Right renal pelvis (tissue), 4 donors: Measurements from ENCODE around the gene OR1L6. TPM values are rescaled to one million over a fixed set of nuclear protein-coding genes. Genes with fewer than 3 reads are reported as not detected.

Source experiments
- DNase-seq, 4 donors: peaks; one replicate each; pipeline ENCODE4 v3.0.0-alpha.2; 2013; ENCODE audit warnings: low read depth in 4 of 4, low spot score in 3 of 4, missing footprints in 1 of 4
- polyA plus RNA-seq, 4 donors: library from polyadenylated mRNA; unstranded; fragments of 120-200 nt; gene quantifications; one replicate each; pipeline ENCODE4 v1.2.1, GENCODE V29; 2013; ENCODE audit not compliant: insufficient read length in 4 of 4

Gene OR1L6
- not detected for polyA plus RNA-seq

- no peak for DNase-seq
Measured at GRCh38 chr9:122742003-122742402, at the start of gene OR1L6. Gene OR1L6, plus strand, starts transcription at chr9:122742303. Its CDS starts 7,545 bp downstream, at chr9:122749848.

- no peak for DNase-seq
Measured at GRCh38 chr9:122695696-122696095, 46.4 kb upstream of the OR1L6 start.

GRCh38 chr9:122718038-122718437, 24.1 kb upstream of the OR1L6 start:
- DNase-seq, result no peak

GRCh38 chr9:122719218-122719617, 22.9 kb upstream of the OR1L6 start:
- no peak for DNase-seq

GRCh38 chr9:122723690-122724089, 18.4 kb upstream of the OR1L6 start, which contains the start of gene OR1L4:
Gene OR1L4, plus strand, starts transcription at chr9:122723990. Its CDS starts 0 bp downstream, at chr9:122723990.
- DNase-seq, result no peak

- no peak for DNase-seq
Measured at GRCh38 chr9:122754825-122755224, 12.7 kb downstream of the OR1L6 start.

GRCh38 chr9:122767817-122768216, 25.7 kb downstream of the OR1L6 start:
- DNase-seq, result no peak

GRCh38 chr9:122777052-122777451, 34.9 kb downstream of the OR1L6 start:
- DNase-seq, result no peak

- DNase-seq, result no peak
Measured at GRCh38 chr9:122777935-122778627, 36.0 kb downstream of the OR1L6 start.

- DNase-seq, result no peak
Measured at GRCh38 chr9:122779181-122779580, 37.1 kb downstream of the OR1L6 start.

GRCh38 chr9:122780026-122780425, 37.9 kb downstream of the OR1L6 start:
- DNase-seq, result no peak

GRCh38 chr9:122781671-122782070, 39.6 kb downstream of the OR1L6 start:
- DNase-seq, result no peak

- DNase-seq, result no peak
Measured at GRCh38 chr9:122785269-122785668, 43.2 kb downstream of the OR1L6 start.

- DNase-seq, result no peak
Measured at GRCh38 chr9:122786338-122786737, 44.2 kb downstream of the OR1L6 start.

- DNase-seq, result no peak
Measured at GRCh38 chr9:122788831-122789230, 46.7 kb downstream of the OR1L6 start, which contains the start of gene OR5C1. Gene OR5C1, plus strand, starts transcription at chr9:122788933. Its CDS starts 0 bp downstream, at chr9:122788933.

GRCh38 chr9:122789256-122790046, 47.3 kb downstream of the OR1L6 start:
- no peak for DNase-seq

- DNase-seq, result no peak
Measured at GRCh38 chr9:122791872-122792669, 50.0 kb downstream of the OR1L6 start.

- DNase-seq, result no peak
Measured at GRCh38 chr9:122797316-122798063, 55.4 kb downstream of the OR1L6 start.
